GM12878 (cell line): ENCODE data around the gene MYO9B. TPM values are rescaled to one million over a fixed set of nuclear protein-coding genes. Genes with fewer than 3 reads are reported as not detected.

Experiments used
- ATAC-seq: fragments of 200-7000 bp; cut with Tn5 transposase; 3 replicates; pipeline ENCODE4 v1.9.1; 2020; ENCODE audit warnings: mild to moderate bottlenecking, moderate library complexity
- BruUV-seq: library from RNA; stranded (reverse); fragments of 400-500 nt; replicated peaks from 2 replicates; lab custom pipeline; 2021; lab: Mats Ljungman, UMichigan
- CTCF ChIA-PET: fragments of 300-600 bp; sonication (Branson Sonifier 250); formaldehyde crosslinking; extraction: SDS; loops from one replicate; lab custom pipeline; 2021; ENCODE audit warnings: inconsistent platforms; lab: Yijun Ruan, JAX
- POLR2A ChIA-PET: fragments of 350-600 bp; formaldehyde crosslinking; extraction: SDS; loops from one replicate; lab custom pipeline; 2021; ENCODE audit warnings: inconsistent platforms; lab: Charles Lee
- RAD21 ChIA-PET: fragments of 300-600 bp; sonication (Branson Sonifier 250); formaldehyde crosslinking; loops from one replicate; lab custom pipeline; 2023; ENCODE audit warnings: antibody characterized with exemption; ENCODE audit not compliant: unreplicated experiment; lab: Charles Lee
- SMC1A ChIA-PET: fragments of 300-600 bp; sonication (Branson Sonifier 250); formaldehyde crosslinking; loops from one replicate; lab custom pipeline; 2023; ENCODE audit not compliant: unreplicated experiment, uncharacterized antibody; lab: Charles Lee
- DNase-seq: peaks from one replicate; pipeline ENCODE4 v3.0.0-alpha.2; 2011; ENCODE audit warnings: low read depth, low spot score
- FAIRE-seq: peaks from 3 replicates; lab custom pipeline; 2011; peaks lifted over from hg19 to GRCh38; lab: Jason Lieb, UNC
- H2AFZ ChIP-seq: 2 replicates; pipeline ENCODE4 v1.6.0; 2011; ENCODE audit warnings: low read depth, low read length, control low read depth; ENCODE audit not compliant: control insufficient read depth
- H3K27ac ChIP-seq: 2 replicates; pipeline ENCODE4 v1.5.1; 2011; ENCODE audit warnings: control low read depth; ENCODE audit not compliant: control insufficient read depth, insufficient read depth
- H3K27me3 ChIP-seq, 2 experiments: replicated peaks in 1 of 2; 2 replicates each; pipeline versions ENCODE4 v1.6.0 to v1.6.1; 2011; ENCODE audit warnings: low read length in 1 of 2; ENCODE audit not compliant: control insufficient read depth in 2 of 2, insufficient read depth in 2 of 2
- H3K36me3 ChIP-seq, 2 experiments: 2 replicates each; pipeline ENCODE4 v1.5.1; 2011; ENCODE audit warnings: low read length in 1 of 2; ENCODE audit not compliant: control insufficient read depth in 2 of 2, insufficient read depth in 2 of 2
- H3K4me1 ChIP-seq: 2 replicates; pipeline ENCODE4 v1.6.1; 2011; ENCODE audit warnings: mild to moderate bottlenecking, low read length, moderate library complexity, mixed read lengths; ENCODE audit not compliant: control insufficient read depth, insufficient read depth
- H3K4me2 ChIP-seq: 2 replicates; pipeline ENCODE4 v1.6.0; 2011; ENCODE audit warnings: control low read depth; ENCODE audit not compliant: control insufficient read depth, insufficient read depth
- H3K4me3 ChIP-seq: fragments of 200-600 bp; sonication (generic); 2 replicates; pipeline ENCODE4 v1.5.1; 2016
- H3K79me2 ChIP-seq: 2 replicates; pipeline ENCODE4 v1.6.0; 2011; ENCODE audit warnings: low read length; ENCODE audit not compliant: control insufficient read depth, insufficient read depth
- H3K9ac ChIP-seq: 2 replicates; pipeline ENCODE4 v1.8.0; 2011; ENCODE audit warnings: low read length, control low read depth, mixed read lengths; ENCODE audit not compliant: control insufficient read depth, insufficient read depth
- H3K9me3 ChIP-seq: replicated peaks from 3 replicates; pipeline ENCODE4 v1.5.1; 2011; ENCODE audit warnings: mild to moderate bottlenecking, low read length; ENCODE audit not compliant: control insufficient read depth, insufficient read depth
- H4K20me1 ChIP-seq: 2 replicates; pipeline ENCODE4 v1.6.0; 2011; ENCODE audit not compliant: control insufficient read depth, insufficient read depth
- ETV6 ChIP-seq, 2 experiments: fragments of 450-650 bp in 1 of 2; IDR thresholded peaks in 1 of 2; conservative IDR thresholded peaks in 1 of 2; 2 replicates each; pipeline ENCODE4 v1.6.1; 2014; ENCODE audit warnings: antibody characterized with exemption in 1 of 2, borderline replicate concordance in 1 of 2, low read depth in 1 of 2, mild to moderate bottlenecking in 1 of 2, moderate library complexity in 1 of 2
- IRF4 ChIP-seq: IDR thresholded peaks from 2 replicates; pipeline ENCODE4 v1.6.1; 2011; ENCODE audit warnings: low read depth, low read length
- LARP7 ChIP-seq: fragments of 450-650 bp; IDR thresholded peaks from 2 replicates; pipeline ENCODE4 v1.6.1; 2017; ENCODE audit warnings: mild to moderate bottlenecking
- NFYB ChIP-seq: IDR thresholded peaks from 2 replicates; pipeline ENCODE4 v1.6.1; 2011; ENCODE audit warnings: low read depth, mild to moderate bottlenecking, low read length, improper control_type of control experiment, moderate library complexity; ENCODE audit not compliant: insufficient read depth
- POLR2AphosphoS5 ChIP-seq: IDR thresholded peaks from 2 replicates; pipeline ENCODE4 v1.6.1; 2011; ENCODE audit warnings: mild to moderate bottlenecking, low read length, inconsistent platforms
- SIN3A ChIP-seq: IDR thresholded peaks from 2 replicates; pipeline ENCODE4 v1.6.1; 2012; ENCODE audit warnings: low read depth, low read length, improper control_type of control experiment
- SIX5 ChIP-seq: IDR thresholded peaks from 2 replicates; pipeline ENCODE4 v1.6.1; 2011; ENCODE audit warnings: mild to moderate bottlenecking, low read depth, low read length, moderate library complexity; ENCODE audit not compliant: severe bottlenecking
- WGBS: methylation state at CpG from one replicate; pipeline ENCODE4 v1.1.6; 2016; ENCODE audit warnings: low lambda C conversion rate; ENCODE audit not compliant: insufficient replicate concordance, insufficient coverage; ENCODE audit errors: missing lambda C conversion rate; 5-methylcytosine and 5-hydroxymethylcytosine counted together
- in situ Hi-C: fragments of 300-500 bp; cut with MboI; formaldehyde crosslinking; loops from 9 replicates; pipeline ENCODE4 v1.14.3; 2018; ENCODE audit warnings: mixed read lengths
- intact Hi-C: fragments of 100-400 bp; cut with micrococcal nuclease; formaldehyde crosslinking; loops from one replicate; pipeline ENCODE4 v1.14.2; 2022; ENCODE audit not compliant: unreplicated experiment
- polyA plus RNA-seq, 11 experiments: library from polyadenylated mRNA; depleted of rRNA in 4 of 11; unstranded in 6 of 11; stranded (reverse) in 5 of 11; fragments of >200 nt; fragmentation: Nextera tagmentation in 4 of 11; fragmentation: Illumina TruSeq in 1 of 11; extraction: Ambion mirVana in 4 of 11; extraction: Trizol in 1 of 11; gene quantifications; 1 replicate in 1 of 11; 2 replicates in 10 of 11; pipeline versions ENCODE4 v1.2.1 to v1.2.3, GENCODE V29; 2011 to 2016; ENCODE audit warnings: inconsistent platforms in 2 of 11, missing spikeins in 2 of 11, low read depth in 1 of 11
- total RNA-seq, 4 experiments: library from RNA; depleted of rRNA in 3 of 4; stranded (reverse); fragments of >200 nt in 3 of 4; fragmentation: Illumina TruSeq in 1 of 4; extraction: Trizol in 1 of 4; gene quantifications; 2 replicates each; pipeline versions ENCODE4 v1.2.1 to v1.2.3, GENCODE V29; 2013 to 2021
- TF ChIP-seq, protein P1 (sequence below): fragments of 450-650 bp; IDR thresholded peaks from 2 replicates; pipeline ENCODE4 v1.6.1; 2017; ENCODE audit warnings: mild to moderate bottlenecking, low read depth, inconsistent platforms; ENCODE audit not compliant: poor library complexity, severe bottlenecking
- TF ChIP-seq, protein P2 (sequence below): fragments of 450-650 bp; formaldehyde crosslinking; IDR thresholded peaks from 2 replicates; pipeline ENCODE4 v1.4.0; 2020; ENCODE audit warnings: mild to moderate bottlenecking, moderate library complexity
- TF ChIP-seq, protein P3 (sequence below): fragments of 450-650 bp; IDR thresholded peaks from 2 replicates; pipeline ENCODE4 v1.6.1; 2016; ENCODE audit warnings: mild to moderate bottlenecking

The MYO9B gene
- total and polyA plus RNA-seq, 10 of the 15 experiments (the other 5 are each of a cell fraction or from before 2014, with no cell fraction given) = 5.4 to 165 (median 45.8) TPM

DNA sequence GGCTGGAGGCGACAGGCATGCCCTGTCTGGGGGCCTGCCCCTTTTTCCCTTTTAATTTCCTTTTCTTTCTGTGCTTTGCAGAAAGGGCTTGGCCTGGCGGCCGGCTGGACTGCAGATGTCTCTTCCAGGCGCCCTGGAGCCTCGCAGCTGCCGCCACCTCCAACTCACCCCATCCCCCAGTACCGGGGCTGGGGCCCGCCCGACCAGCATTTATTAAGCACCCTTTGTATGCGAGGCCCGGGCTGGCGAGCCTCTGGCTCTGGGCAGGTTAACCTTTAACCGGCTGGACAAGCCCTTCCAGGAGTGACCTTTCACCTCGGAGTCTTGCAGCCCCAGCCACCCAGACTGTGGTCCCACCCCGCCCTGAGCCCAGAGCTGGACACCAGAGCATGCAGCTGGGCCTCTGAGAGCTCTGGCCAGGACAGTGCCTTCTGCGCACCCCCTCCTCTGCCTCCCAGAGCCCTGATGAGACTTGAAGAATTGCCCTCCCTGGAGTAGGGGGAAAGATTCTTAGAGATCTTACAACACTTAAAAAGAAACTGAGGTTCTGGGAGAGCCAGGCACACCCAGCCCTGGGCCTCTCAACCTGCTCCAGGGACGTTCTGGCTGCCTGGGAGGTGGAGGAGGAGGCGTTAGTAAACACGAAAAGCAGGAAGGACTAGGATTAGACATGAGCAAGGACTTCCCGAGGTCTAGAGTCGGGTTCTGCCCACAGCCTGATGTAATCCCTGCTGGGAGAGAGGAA lies 171.3 kb downstream of the MYO9B start:
- Histone ChIP-seq H3K79me2 (peaks cover 7% of the 10 kb centered on the region), H3K9me3 (no peaks in the 10 kb centered on the region), H3K9ac (peak overlapping the region; percentile 73), H3K4me1 (peaks cover 14% of the 10 kb centered on the region), H4K20me1 (no peaks in the 10 kb centered on the region), H3K27ac (peak overlapping the region; percentile 42; the same call in 1 of the 2 replicates), H2AFZ (peak overlapping the region; percentile 78), H3K4me2 (peak overlapping the region; percentile 81), H3K4me3 (peak overlapping the region; percentile 68; the same call in 1 of the 2 replicates), H3K27me3 (no peaks in the 10 kb centered on the region), H3K36me3 (no peaks in the 10 kb centered on the region)
- ATAC-seq (no peak), DNase-seq (no peak), FAIRE-seq (no peak)
- SMC1A ChIA-PET = interaction anchor here (1.4 kb wide), 1 partner anchor 13 kb away, joined by 3 read pairs; no protein-coding TSS in a partner anchor
- BruUV-seq = no TSS peak
- RAD21 ChIA-PET = no interaction called here
- POLR2A ChIA-PET = interaction anchor here (0.6 kb wide), 1 partner anchor 20 kb away, joined by 3 read pairs; the partner anchor contains the start of gene BABAM1
- intact Hi-C loops = no loop called here
- CTCF ChIA-PET = interaction anchor here (3.8 kb wide), 1 partner anchor 13 kb away, joined by 17 read pairs; no protein-coding TSS in a partner anchor
- WGBS = 27% methylated on average over 21 of the region's 21 CpGs
- TF ChIP-seq, protein P1, sequence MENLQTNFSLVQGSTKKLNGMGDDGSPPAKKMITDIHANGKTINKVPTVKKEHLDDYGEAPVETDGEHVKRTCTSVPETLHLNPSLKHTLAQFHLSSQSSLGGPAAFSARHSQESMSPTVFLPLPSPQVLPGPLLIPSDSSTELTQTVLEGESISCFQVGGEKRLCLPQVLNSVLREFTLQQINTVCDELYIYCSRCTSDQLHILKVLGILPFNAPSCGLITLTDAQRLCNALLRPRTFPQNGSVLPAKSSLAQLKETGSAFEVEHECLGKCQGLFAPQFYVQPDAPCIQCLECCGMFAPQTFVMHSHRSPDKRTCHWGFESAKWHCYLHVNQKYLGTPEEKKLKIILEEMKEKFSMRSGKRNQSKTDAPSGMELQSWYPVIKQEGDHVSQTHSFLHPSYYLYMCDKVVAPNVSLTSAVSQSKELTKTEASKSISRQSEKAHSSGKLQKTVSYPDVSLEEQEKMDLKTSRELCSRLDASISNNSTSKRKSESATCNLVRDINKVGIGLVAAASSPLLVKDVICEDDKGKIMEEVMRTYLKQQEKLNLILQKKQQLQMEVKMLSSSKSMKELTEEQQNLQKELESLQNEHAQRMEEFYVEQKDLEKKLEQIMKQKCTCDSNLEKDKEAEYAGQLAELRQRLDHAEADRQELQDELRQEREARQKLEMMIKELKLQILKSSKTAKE = no peak
- TF ChIP-seq LARP7 (no peak), POLR2AphosphoS5 (no peak), ETV6 (conservative IDR thresholded peaks at IDR 0.05 in 1 of 2, IDR thresholded peaks at IDR 0.05 in 1 of 2; ENCODE audit: borderline replicate concordance in 1 of 2, low read depth in 1 of 2) (no peak), IRF4 (no peak), SIX5 (no peak), NFYB (no peak), SIN3A (no peak)
- TF ChIP-seq, protein P2, sequence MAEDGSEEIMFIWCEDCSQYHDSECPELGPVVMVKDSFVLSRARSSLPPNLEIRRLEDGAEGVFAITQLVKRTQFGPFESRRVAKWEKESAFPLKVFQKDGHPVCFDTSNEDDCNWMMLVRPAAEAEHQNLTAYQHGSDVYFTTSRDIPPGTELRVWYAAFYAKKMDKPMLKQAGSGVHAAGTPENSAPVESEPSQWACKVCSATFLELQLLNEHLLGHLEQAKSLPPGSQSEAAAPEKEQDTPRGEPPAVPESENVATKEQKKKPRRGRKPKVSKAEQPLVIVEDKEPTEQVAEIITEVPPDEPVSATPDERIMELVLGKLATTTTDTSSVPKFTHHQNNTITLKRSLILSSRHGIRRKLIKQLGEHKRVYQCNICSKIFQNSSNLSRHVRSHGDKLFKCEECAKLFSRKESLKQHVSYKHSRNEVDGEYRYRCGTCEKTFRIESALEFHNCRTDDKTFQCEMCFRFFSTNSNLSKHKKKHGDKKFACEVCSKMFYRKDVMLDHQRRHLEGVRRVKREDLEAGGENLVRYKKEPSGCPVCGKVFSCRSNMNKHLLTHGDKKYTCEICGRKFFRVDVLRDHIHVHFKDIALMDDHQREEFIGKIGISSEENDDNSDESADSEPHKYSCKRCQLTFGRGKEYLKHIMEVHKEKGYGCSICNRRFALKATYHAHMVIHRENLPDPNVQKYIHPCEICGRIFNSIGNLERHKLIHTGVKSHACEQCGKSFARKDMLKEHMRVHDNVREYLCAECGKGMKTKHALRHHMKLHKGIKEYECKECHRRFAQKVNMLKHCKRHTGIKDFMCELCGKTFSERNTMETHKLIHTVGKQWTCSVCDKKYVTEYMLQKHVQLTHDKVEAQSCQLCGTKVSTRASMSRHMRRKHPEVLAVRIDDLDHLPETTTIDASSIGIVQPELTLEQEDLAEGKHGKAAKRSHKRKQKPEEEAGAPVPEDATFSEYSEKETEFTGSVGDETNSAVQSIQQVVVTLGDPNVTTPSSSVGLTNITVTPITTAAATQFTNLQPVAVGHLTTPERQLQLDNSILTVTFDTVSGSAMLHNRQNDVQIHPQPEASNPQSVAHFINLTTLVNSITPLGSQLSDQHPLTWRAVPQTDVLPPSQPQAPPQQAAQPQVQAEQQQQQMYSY (CRISPR knock-in tag) = no peak
- TF ChIP-seq, protein P3, sequence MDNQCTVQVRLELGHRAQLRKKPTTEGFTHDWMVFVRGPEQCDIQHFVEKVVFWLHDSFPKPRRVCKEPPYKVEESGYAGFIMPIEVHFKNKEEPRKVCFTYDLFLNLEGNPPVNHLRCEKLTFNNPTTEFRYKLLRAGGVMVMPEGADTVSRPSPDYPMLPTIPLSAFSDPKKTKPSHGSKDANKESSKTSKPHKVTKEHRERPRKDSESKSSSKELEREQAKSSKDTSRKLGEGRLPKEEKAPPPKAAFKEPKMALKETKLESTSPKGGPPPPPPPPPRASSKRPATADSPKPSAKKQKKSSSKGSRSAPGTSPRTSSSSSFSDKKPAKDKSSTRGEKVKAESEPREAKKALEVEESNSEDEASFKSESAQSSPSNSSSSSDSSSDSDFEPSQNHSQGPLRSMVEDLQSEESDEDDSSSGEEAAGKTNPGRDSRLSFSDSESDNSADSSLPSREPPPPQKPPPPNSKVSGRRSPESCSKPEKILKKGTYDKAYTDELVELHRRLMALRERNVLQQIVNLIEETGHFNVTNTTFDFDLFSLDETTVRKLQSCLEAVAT = no peak
- in situ Hi-C loops = no loop called here
